ENCODE results near the gene ZNF445. TPM values are rescaled to one million over a fixed set of nuclear protein-coding genes. Genes with fewer than 3 reads are reported as not detected.

Gene ZNF445
- total and polyA plus RNA-seq, 9 of the 15 experiments (the other 6 are each of a cell fraction or from before 2014, with no cell fraction given) = 1.2 to 26.9 (median 10.6) TPM

GRCh38 chr3:44477312-44478030 is at the start of gene ZNF445 (continued):
- peak; percentile 69 for TF ChIP-seq ZFX (CRISPR knock-in tag; IDR thresholded peaks at IDR 0.05)
- TF ChIP-seq XRCC3 (IDR thresholded peaks at IDR 0.05) = no peak
- TF ChIP-seq VEZF1 (CRISPR knock-in tag; IDR thresholded peaks at IDR 0.05) = peak; percentile 86
- TF ChIP-seq GABPB2 (CRISPR knock-in tag; conservative IDR thresholded peaks at IDR 0.05) = no peak
- no peak for TF ChIP-seq FOXP4 (CRISPR knock-in tag; IDR thresholded peaks at IDR 0.05; ENCODE audit: borderline replicate concordance)

GRCh38 chr3:44525060-44525459 is 47.6 kb upstream of the ZNF445 start:
- H3K4me1 ChIP-seq (replicated peaks in 1 of 2; ENCODE audit: control insufficient read depth in 2 of 2, insufficient read depth in 2 of 2, low read length in 2 of 2) = peaks cover 0 to 3% of the 10 kb centered on the region in 2 experiments; a peak in 2 of 5 replicates
- TF ChIP-seq ZNF316 (IDR thresholded peaks at IDR 0.05) = 0 out of 2 replicates have a peak, but pooled peaks have one; percentile 15
- TF ChIP-seq KDM5B (IDR thresholded peaks at IDR 0.05; ENCODE audit: insufficient replicate concordance, low read depth, low read length) = no peak
- no peak overlapping the region for H3K27ac ChIP-seq (ENCODE audit: extremely low read depth, low read depth, low read length)
- FAIRE-seq = no peak
- WGBS (ENCODE audit: insufficient coverage, low coverage, missing lambda C conversion rate) = 2% methylated on average over 5 of the region's 5 CpGs
- no peaks in the 10 kb centered on the region for H3K79me2 ChIP-seq (ENCODE audit: control insufficient read depth, insufficient read depth, low read length)
- POLR2A ChIA-PET = no interaction called here
- intact Hi-C loops (cut with micrococcal nuclease) (no loop called here), in situ Hi-C loops (cut with MboI) (no loop called here)
- H3K4me3 ChIP-seq = no peak overlapping the region
- no peaks in the 10 kb centered on the region for H3K36me3 ChIP-seq (ENCODE audit: control insufficient read depth, insufficient read depth, low read length)
- no peaks in the 10 kb centered on the region for H3K9me1 ChIP-seq (ENCODE audit: control insufficient read depth, insufficient read depth, low read length)
- peaks cover 0 to 8% of the 10 kb centered on the region in 2 experiments; a peak in 2 of 5 replicates for H3K27me3 ChIP-seq (ENCODE audit: control insufficient read depth in 2 of 2, insufficient read depth in 2 of 2, low read length in 2 of 2)
- H2AFZ ChIP-seq (ENCODE audit: low read depth, low read length) = no peak overlapping the region
- no peak for DNase-seq (ENCODE audit: extremely low read depth in 1 of 4, low spot score in 3 of 4)
- CTCF ChIA-PET (ENCODE audit: low intra/inter-chr PET ratio) = no interaction called here
- ATAC-seq = no peak
- H4K20me1 ChIP-seq (replicated peaks; ENCODE audit: control insufficient read depth, insufficient read depth, low read length) = no peaks in the 10 kb centered on the region
- no TSS peak for BruUV-seq (replicated peaks)
- no peak overlapping the region for H3K9ac ChIP-seq (ENCODE audit: insufficient read depth in 1 of 2, low read depth in 2 of 2, low read length in 2 of 2)
- no peak overlapping the region for H3K4me2 ChIP-seq (ENCODE audit: insufficient read depth, low read length)
- 0 out of 2 replicates have a peak, but pooled peaks cover 3% of the 10 kb centered on the region for H3K9me3 ChIP-seq (replicated peaks; ENCODE audit: control insufficient read depth, insufficient read depth, low read depth, low read length)

All from K562 (cell line).